PC-9 (cell line): ENCODE data around the gene SLC44A1. TPM values are rescaled to one million over a fixed set of nuclear protein-coding genes. Genes with fewer than 3 reads are reported as not detected.
A peak's percentile ranks its signal among the peaks of the same experiment; 100 is the strongest.

ENCODE experiments used
- BruUV-seq: library from RNA; stranded (reverse); fragments of 400-500 nt; replicated peaks from 2 replicates; lab custom pipeline; 2021; lab: Mats Ljungman, UMichigan
- CTCF ChIA-PET: fragments of 300-600 bp; sonication (Branson Sonifier 250); formaldehyde crosslinking; loops from one replicate; lab custom pipeline; 2022; ENCODE audit warnings: antibody characterized with exemption; lab: Charles Lee
- POLR2A ChIA-PET: fragments of 300-600 bp; sonication (Branson Sonifier 250); formaldehyde crosslinking; loops from one replicate; lab custom pipeline; 2022; ENCODE audit warnings: antibody characterized with exemption; ENCODE audit not compliant: unreplicated experiment; lab: Charles Lee
- DNase-seq, 2 experiments: peaks; one replicate each; pipeline versions ENCODE4 v3.0.0 to v3.0.0-alpha.2; 2015 to 2022; ENCODE audit warnings: mixed read lengths in 1 of 2
- H2AFZ ChIP-seq: fragments of 200-600 bp; sonication (generic); 2 replicates; pipeline ENCODE4 v1.8.1; 2017; ENCODE audit warnings: antibody characterized with exemption
- H3F3A ChIP-seq: fragments of 200-600 bp; sonication (generic); 2 replicates; pipeline ENCODE4 v1.8.1; 2017; ENCODE audit warnings: antibody characterized with exemption, mild to moderate bottlenecking, low read depth; ENCODE audit not compliant: insufficient read depth
- H3K27ac ChIP-seq: fragments of 200-600 bp; sonication (generic); 2 replicates; pipeline ENCODE4 v1.6.1; 2016; ENCODE audit warnings: mixed run types
- H3K27me3 ChIP-seq: fragments of 200-600 bp; sonication (generic); 2 replicates; pipeline ENCODE4 v1.6.1; 2016; ENCODE audit warnings: low read depth, mixed run types; ENCODE audit not compliant: insufficient read depth
- H3K36me3 ChIP-seq: fragments of 200-600 bp; sonication (generic); 2 replicates; pipeline ENCODE4 v1.6.1; 2016; ENCODE audit warnings: low read depth, mixed run types
- H3K4me1 ChIP-seq: fragments of 200-600 bp; sonication (generic); replicated peaks from 2 replicates; pipeline ENCODE4 v1.6.1; 2016; ENCODE audit warnings: mixed run types; ENCODE audit not compliant: insufficient read depth
- H3K4me2 ChIP-seq: fragments of 200-600 bp; sonication (generic); 2 replicates; pipeline ENCODE4 v1.6.1; 2017; ENCODE audit warnings: mixed run types
- H3K4me3 ChIP-seq: fragments of 200-600 bp; sonication (generic); 2 replicates; pipeline ENCODE4 v1.6.1; 2016; ENCODE audit warnings: mixed run types
- H3K79me2 ChIP-seq: fragments of 200-600 bp; sonication (generic); 2 replicates; pipeline ENCODE4 v1.6.1; 2017; ENCODE audit warnings: low read depth, mixed run types
- H3K9me2 ChIP-seq: fragments of 200-600 bp; sonication (generic); 2 replicates; pipeline ENCODE4 v1.8.1; 2017; ENCODE audit warnings: mild to moderate bottlenecking; ENCODE audit not compliant: insufficient read depth
- H3K9me3 ChIP-seq: fragments of 200-600 bp; sonication (generic); 2 replicates; pipeline ENCODE4 v1.8.1; 2016; ENCODE audit warnings: low read depth; ENCODE audit not compliant: insufficient read depth
- H4K20me1 ChIP-seq: fragments of 200-600 bp; sonication (generic); 2 replicates; pipeline ENCODE4 v1.8.1; 2017; ENCODE audit not compliant: insufficient read depth
- CTCF ChIP-seq: fragments of 200-600 bp; sonication (generic); conservative IDR thresholded peaks from 2 replicates; pipeline ENCODE4 v1.6.1; 2017; ENCODE audit warnings: mixed run types, antibody characterized with exemption, mild to moderate bottlenecking, moderate library complexity
- EZH2 ChIP-seq: fragments of 200-600 bp; sonication (generic); IDR thresholded peaks from 2 replicates; pipeline ENCODE4 v1.8.0; 2017; ENCODE audit warnings: antibody characterized with exemption, low read depth
- intact Hi-C: fragments of 100-400 bp; cut with micrococcal nuclease; formaldehyde crosslinking; loops from one replicate; pipeline ENCODE4 v1.10.0; 2022; ENCODE audit not compliant: unreplicated experiment
- total RNA-seq: library from RNA; stranded (reverse); gene quantifications from 2 replicates; pipeline ENCODE4 v1.2.3, GENCODE V29; 2021

SLC44A1 gene
- total RNA-seq, 1 experiment from 2014 or later = 95.2 TPM

- Histone ChIP-seq H3F3A (peaks cover 14% of the 10 kb centered on the region), H3K4me2 (peak overlapping the region; percentile 56), H3K4me1 (peaks cover 50% of the 10 kb centered on the region), H2AFZ (0 out of 2 replicates have a peak overlapping the region, but pooled peaks have one; percentile 11), H3K27ac (peak overlapping the region; percentile 86), H3K9me2 (no peaks in the 10 kb centered on the region), H3K4me3 (no peak overlapping the region; the same call in 1 of the 2 replicates), H3K36me3 (no peaks in the 10 kb centered on the region), H4K20me1 (no peaks in the 10 kb centered on the region), H3K9me3 (peaks cover 11% of the 10 kb centered on the region; the same call in 1 of the 2 replicates), H3K27me3 (no peaks in the 10 kb centered on the region), H3K79me2 (peaks cover 16% of the 10 kb centered on the region)
- TF ChIP-seq CTCF = no peak
- no peak for TF ChIP-seq EZH2
- intact Hi-C loops = no loop called here
- BruUV-seq = no TSS peak
- DNase-seq = peak; percentile 33 to 95
- ChIA-PET POLR2A (interaction anchor here (0.5 to 1.1 kb wide), 5 partner anchors 15 to 427 kb away, joined by 3 to 8 read pairs (median 5); partner anchors contain the start of gene SLC44A1), CTCF (interaction anchor here (0.6 kb wide), 1 partner anchor 107 kb away, joined by 4 read pairs; no protein-coding TSS in a partner anchor)
Observed at GRCh38 chr9:105296877-105297287, 52.4 kb downstream of the SLC44A1 start.

GRCh38 chr9:105297442-105298075 is 53.1 kb downstream of the SLC44A1 start:
- Histone ChIP-seq H3K4me2 (peak overlapping the region; percentile 56), H3K9me3 (peaks cover 11% of the 10 kb centered on the region; the same call in 1 of the 2 replicates), H3K27me3 (no peaks in the 10 kb centered on the region), H3F3A (peaks cover 14% of the 10 kb centered on the region), H3K9me2 (no peaks in the 10 kb centered on the region), H3K27ac (peak overlapping the region; percentile 86), H3K4me3 (no peak overlapping the region), H3K79me2 (peaks cover 16% of the 10 kb centered on the region), H3K36me3 (no peaks in the 10 kb centered on the region), H2AFZ (0 out of 2 replicates have a peak overlapping the region, but pooled peaks have one; percentile 11), H3K4me1 (peaks cover 50% of the 10 kb centered on the region), H4K20me1 (no peaks in the 10 kb centered on the region)
- ChIA-PET POLR2A (interaction anchor here (0.6 to 1.1 kb wide), 3 partner anchors 15 to 53 kb away, joined by 5 to 8 read pairs (median 7); partner anchors contain the start of gene SLC44A1), CTCF (interaction anchor here (0.6 kb wide), 1 partner anchor 107 kb away, joined by 4 read pairs; no protein-coding TSS in a partner anchor)
- no TSS peak for BruUV-seq
- TF ChIP-seq EZH2 = no peak
- no peak for TF ChIP-seq CTCF
- no peak for DNase-seq
- intact Hi-C loops = loop anchor here (2.0 kb wide), 1 partner anchor 371 kb away; no protein-coding TSS in a partner anchor

- CTCF ChIA-PET = interaction anchor here (0.6 kb wide), 1 partner anchor 373 kb away, joined by 3 read pairs; no protein-coding TSS in a partner anchor
- Histone ChIP-seq H3K27me3 (no peaks in the 10 kb centered on the region), H3K36me3 (no peaks in the 10 kb centered on the region), H3K4me2 (0 out of 2 replicates have a peak overlapping the region, but pooled peaks have one; percentile 10), H2AFZ (no peak overlapping the region), H3K79me2 (peaks cover 7% of the 10 kb centered on the region), H3K4me3 (no peak overlapping the region), H3F3A (peaks cover 14% of the 10 kb centered on the region), H3K9me3 (peaks cover 8% of the 10 kb centered on the region; the same call in 1 of the 2 replicates), H3K27ac (peak overlapping the region; percentile 56), H3K9me2 (no peaks in the 10 kb centered on the region), H3K4me1 (peaks cover 50% of the 10 kb centered on the region), H4K20me1 (no peaks in the 10 kb centered on the region)
- peak; percentile 56 to 70 for DNase-seq
- no peak for TF ChIP-seq CTCF
- no peak for TF ChIP-seq EZH2
- BruUV-seq = no TSS peak
- intact Hi-C loops = loop anchor here (1.0 to 2.0 kb wide), 2 partner anchors 56 to 373 kb away; no protein-coding TSS in a partner anchor
- POLR2A ChIA-PET = no interaction called here
Observed at GRCh38 chr9:105299190-105299854, 54.9 kb downstream of the SLC44A1 start.
